ENCODE data around the gene CRABP1.

The CRABP1 gene

DNA sequence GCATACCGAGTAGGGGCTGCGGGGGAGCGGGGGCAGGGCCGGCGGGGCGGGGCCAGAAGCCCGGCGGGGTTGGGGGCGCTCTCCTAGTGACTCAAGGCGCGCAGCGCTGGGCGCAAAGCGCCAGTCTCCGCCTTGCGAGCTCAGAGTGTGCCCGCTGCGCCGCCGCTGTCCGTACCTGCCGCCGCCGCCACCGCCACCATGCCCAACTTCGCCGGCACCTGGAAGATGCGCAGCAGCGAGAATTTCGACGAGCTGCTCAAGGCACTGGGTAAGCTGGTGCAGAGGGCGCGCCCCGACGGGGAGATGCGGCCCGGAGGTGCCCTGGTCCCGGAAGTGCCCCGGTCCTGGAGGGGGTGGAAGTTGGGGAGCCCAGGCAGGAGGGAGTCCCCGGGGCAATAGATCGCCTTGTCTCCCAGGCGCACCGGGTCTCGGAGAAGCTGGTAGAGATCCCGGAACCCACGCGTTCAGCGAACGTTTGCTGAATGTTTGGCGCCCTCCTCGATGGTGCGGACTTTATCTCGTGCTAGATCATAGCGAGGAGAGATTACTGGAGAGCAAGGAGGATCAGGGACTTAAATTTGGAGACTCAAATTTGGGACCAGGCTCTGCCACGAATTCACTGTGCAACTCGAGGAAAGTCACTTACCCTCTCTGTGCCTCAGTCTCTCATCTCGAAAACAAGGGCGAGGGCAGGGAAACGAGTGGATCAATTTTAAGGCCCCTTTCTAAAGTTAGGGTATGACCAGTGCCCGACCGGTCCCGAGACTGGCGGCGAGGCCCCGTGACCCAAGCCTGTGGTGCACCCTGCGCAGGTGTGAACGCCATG, at the start of gene CRABP1:
Gene CRABP1, plus strand, starts transcription at position 123 of the 826 bp plus-strand sequence. Its CDS starts 76 bp downstream, at position 199.
- no peak for TF ChIP-seq ZNF274 (IDR thresholded peaks at IDR 0.05; ENCODE audit: low read depth, low read length)
- TF ChIP-seq YY1 (IDR thresholded peaks at IDR 0.05; ENCODE audit: insufficient read depth, insufficient read length) = no peak
- TF ChIP-seq SUZ12 (IDR thresholded peaks at IDR 0.05; ENCODE audit: extremely low read depth, insufficient read depth, insufficient read length) = no peak
- peaks cover 26% of the 10 kb centered on the region for H3K27me3 ChIP-seq (ENCODE audit: insufficient read depth, insufficient read length)
- H3K9ac ChIP-seq (ENCODE audit: insufficient read length, low read depth) = peak within 1 kb of the TSS; percentile 85
- no peak for DNase-seq (ENCODE audit: low read depth, low spot score)
- no peaks in the 10 kb centered on the region for H3K9me3 ChIP-seq (ENCODE audit: insufficient read depth, low read length)
- H3K4me1 ChIP-seq (ENCODE audit: insufficient read depth, insufficient read length) = peaks cover 15% of the 10 kb centered on the region
- peak within 1 kb of the TSS; percentile 81 for H3K4me3 ChIP-seq (ENCODE audit: insufficient read length, low read depth)
- H3K36me3 ChIP-seq (ENCODE audit: insufficient read depth, insufficient read length, low read length) = peaks cover 11% of the 10 kb centered on the region

- no peak overlapping the region for H3K9ac ChIP-seq (ENCODE audit: insufficient read length, low read depth)
- peaks cover 86% of the 10 kb centered on the region for H3K36me3 ChIP-seq (ENCODE audit: insufficient read depth, insufficient read length, low read length)
- H3K9me3 ChIP-seq (ENCODE audit: insufficient read depth, low read length) = no peaks in the 10 kb centered on the region
- H3K27me3 ChIP-seq (ENCODE audit: insufficient read depth, insufficient read length) = no peaks in the 10 kb centered on the region
- TF ChIP-seq YY1 (IDR thresholded peaks at IDR 0.05; ENCODE audit: insufficient read depth, insufficient read length) (no peak), ZNF274 (IDR thresholded peaks at IDR 0.05; ENCODE audit: low read depth, low read length) (no peak), SUZ12 (IDR thresholded peaks at IDR 0.05; ENCODE audit: extremely low read depth, insufficient read depth, insufficient read length) (no peak)
- DNase-seq (ENCODE audit: low read depth, low spot score) = no peak
- no peaks in the 10 kb centered on the region for H3K4me1 ChIP-seq (ENCODE audit: insufficient read depth, insufficient read length)
- no peak overlapping the region for H3K4me3 ChIP-seq (ENCODE audit: insufficient read length, low read depth)
Measured at GRCh38 chr15:78291052-78291451, 49.1 kb upstream of the CRABP1 start.

DNA sequence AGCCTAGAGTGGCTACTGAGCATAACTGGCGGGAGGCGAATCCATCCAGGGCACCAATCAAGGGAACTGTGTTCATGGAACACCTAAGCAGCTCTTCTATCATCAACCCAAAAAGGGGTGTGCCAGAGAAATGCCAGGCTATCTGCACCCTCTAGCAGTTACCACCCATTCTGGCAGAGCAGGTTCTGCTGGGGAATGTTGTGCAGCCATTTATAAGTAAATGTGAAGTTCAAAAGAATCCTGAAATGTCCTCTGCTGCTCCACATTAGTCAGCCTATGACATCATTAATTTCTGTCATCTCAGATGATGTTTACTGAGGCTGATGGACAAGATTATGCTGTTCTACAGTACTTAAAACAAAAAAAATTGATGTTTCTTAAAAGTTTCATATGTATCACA, 48.5 kb upstream of the CRABP1 start:
- H3K9ac ChIP-seq (ENCODE audit: insufficient read length, low read depth) = no peak overlapping the region
- no peaks in the 10 kb centered on the region for H3K27me3 ChIP-seq (ENCODE audit: insufficient read depth, insufficient read length)
- TF ChIP-seq ZNF274 (IDR thresholded peaks at IDR 0.05; ENCODE audit: low read depth, low read length) = no peak
- no peak for TF ChIP-seq YY1 (IDR thresholded peaks at IDR 0.05; ENCODE audit: insufficient read depth, insufficient read length)
- TF ChIP-seq SUZ12 (IDR thresholded peaks at IDR 0.05; ENCODE audit: extremely low read depth, insufficient read depth, insufficient read length) = no peak
- no peak for DNase-seq (ENCODE audit: low read depth, low spot score)
- no peaks in the 10 kb centered on the region for H3K9me3 ChIP-seq (ENCODE audit: insufficient read depth, low read length)
- H3K4me1 ChIP-seq (ENCODE audit: insufficient read depth, insufficient read length) = no peaks in the 10 kb centered on the region
- peaks cover 80% of the 10 kb centered on the region for H3K36me3 ChIP-seq (ENCODE audit: insufficient read depth, insufficient read length, low read length)
- H3K4me3 ChIP-seq (ENCODE audit: insufficient read length, low read depth) = no peak overlapping the region

- H3K27me3 ChIP-seq (ENCODE audit: insufficient read depth, insufficient read length) = no peaks in the 10 kb centered on the region
- DNase-seq (ENCODE audit: low read depth, low spot score) = no peak
- no peak overlapping the region for H3K4me3 ChIP-seq (ENCODE audit: insufficient read length, low read depth)
- H3K9me3 ChIP-seq (ENCODE audit: insufficient read depth, low read length) = no peaks in the 10 kb centered on the region
- H3K4me1 ChIP-seq (ENCODE audit: insufficient read depth, insufficient read length) = no peaks in the 10 kb centered on the region
- TF ChIP-seq SUZ12 (IDR thresholded peaks at IDR 0.05; ENCODE audit: extremely low read depth, insufficient read depth, insufficient read length) (no peak), YY1 (IDR thresholded peaks at IDR 0.05; ENCODE audit: insufficient read depth, insufficient read length) (no peak), ZNF274 (IDR thresholded peaks at IDR 0.05; ENCODE audit: low read depth, low read length) (no peak)
- H3K36me3 ChIP-seq (ENCODE audit: insufficient read depth, insufficient read length, low read length) = peaks cover 74% of the 10 kb centered on the region
- no peak overlapping the region for H3K9ac ChIP-seq (ENCODE audit: insufficient read length, low read depth)
Measured at GRCh38 chr15:78292219-78292618, 47.9 kb upstream of the CRABP1 start.

DNA sequence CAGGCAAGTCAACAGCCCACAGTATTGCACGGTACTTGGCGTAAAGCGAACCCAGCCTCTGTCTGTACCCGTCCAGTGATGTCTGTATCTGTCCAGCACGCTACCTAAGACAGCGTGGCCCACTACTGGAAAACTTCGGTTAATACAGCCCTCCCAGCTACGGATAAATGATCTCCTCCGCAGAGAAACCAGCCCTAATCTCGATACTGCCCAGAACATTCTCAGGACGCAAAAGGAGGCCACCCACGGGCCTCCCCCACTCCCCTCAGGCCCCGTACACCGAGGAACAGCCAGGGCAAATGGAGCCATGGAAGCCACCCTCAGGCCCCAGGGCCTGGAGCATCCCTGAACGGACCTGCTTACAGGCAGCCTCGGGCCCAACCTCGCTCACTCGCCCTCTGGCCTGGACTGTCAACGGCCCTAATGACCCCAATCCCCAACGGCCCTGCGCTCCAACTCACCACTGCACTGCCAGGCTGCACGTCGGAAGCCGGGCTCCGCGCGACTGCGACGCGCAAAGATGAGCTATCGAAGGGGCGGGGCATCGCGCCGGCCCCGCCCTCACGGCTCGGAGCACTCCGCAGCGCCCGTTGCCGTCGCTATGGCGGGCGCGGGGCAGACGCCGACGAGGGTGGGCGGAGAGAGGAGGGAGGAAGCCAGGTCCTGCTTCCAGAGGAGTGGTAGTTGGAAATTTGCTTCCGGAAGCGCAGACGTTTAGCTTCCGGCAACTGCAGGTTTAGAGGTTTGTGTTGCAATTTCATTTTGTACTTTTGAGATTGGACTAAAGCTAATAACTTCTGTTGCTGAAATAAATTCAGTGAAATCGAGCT, 40.8 kb upstream of the CRABP1 start, which contains the start of gene SKIC8:
Gene SKIC8, minus strand, starts transcription at position 509 of the 830 bp plus-strand sequence. CDS start 3,923 bp downstream, outside the sequence.
- peak; percentile 88 for DNase-seq (ENCODE audit: low read depth, low spot score)
- Histone ChIP-seq H3K9ac (ENCODE audit: insufficient read length, low read depth) (peak within 1 kb of the TSS; percentile 93), H3K4me1 (ENCODE audit: insufficient read depth, insufficient read length) (peaks cover 5% of the 10 kb centered on the region), H3K9me3 (ENCODE audit: insufficient read depth, low read length) (peaks cover 5% of the 10 kb centered on the region; the same call in 1 of the 2 replicates), H3K36me3 (ENCODE audit: insufficient read depth, insufficient read length, low read length) (peaks cover 14% of the 10 kb centered on the region), H3K27me3 (ENCODE audit: insufficient read depth, insufficient read length) (no peaks in the 10 kb centered on the region), H3K4me3 (ENCODE audit: insufficient read length, low read depth) (peak within 1 kb of the TSS; percentile 92)
- TF ChIP-seq SUZ12 (IDR thresholded peaks at IDR 0.05; ENCODE audit: extremely low read depth, insufficient read depth, insufficient read length) (no peak), YY1 (IDR thresholded peaks at IDR 0.05; ENCODE audit: insufficient read depth, insufficient read length) (peak; percentile 55)

DNA sequence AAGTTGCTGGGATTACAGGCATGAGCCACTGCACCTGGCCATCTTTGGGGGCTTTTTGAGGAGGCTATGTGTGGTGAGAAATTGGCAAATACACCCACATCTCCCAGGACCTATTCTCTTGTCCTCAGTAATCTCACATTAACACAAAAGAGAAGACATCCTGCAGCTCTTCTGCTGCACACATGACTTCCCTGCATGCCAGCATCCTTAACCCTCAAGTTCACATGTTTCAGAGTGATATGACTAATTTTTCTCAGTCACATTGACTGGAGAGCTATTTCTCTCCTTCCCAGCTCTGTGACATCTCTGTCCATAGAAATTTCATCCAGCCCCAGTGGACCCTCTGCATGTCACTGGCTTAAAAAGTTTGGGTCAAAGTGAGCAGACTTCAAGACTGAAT, 38.8 kb upstream of the CRABP1 start:
- DNase-seq (ENCODE audit: low read depth, low spot score) = no peak
- Histone ChIP-seq H3K9ac (ENCODE audit: insufficient read length, low read depth) (no peak overlapping the region), H3K4me3 (ENCODE audit: insufficient read length, low read depth) (no peak overlapping the region), H3K36me3 (ENCODE audit: insufficient read depth, insufficient read length, low read length) (no peaks in the 10 kb centered on the region), H3K27me3 (ENCODE audit: insufficient read depth, insufficient read length) (no peaks in the 10 kb centered on the region), H3K9me3 (ENCODE audit: insufficient read depth, low read length) (peaks cover 5% of the 10 kb centered on the region; the same call in 1 of the 2 replicates), H3K4me1 (ENCODE audit: insufficient read depth, insufficient read length) (peaks cover 8% of the 10 kb centered on the region)
- TF ChIP-seq YY1 (IDR thresholded peaks at IDR 0.05; ENCODE audit: insufficient read depth, insufficient read length) (no peak), ZNF274 (IDR thresholded peaks at IDR 0.05; ENCODE audit: low read depth, low read length) (no peak), SUZ12 (IDR thresholded peaks at IDR 0.05; ENCODE audit: extremely low read depth, insufficient read depth, insufficient read length) (no peak)

GRCh38 chr15:78301828-78302227, 38.3 kb upstream of the CRABP1 start:
- Histone ChIP-seq H3K9me3 (ENCODE audit: insufficient read depth, low read length) (peaks cover 5% of the 10 kb centered on the region; the same call in 1 of the 2 replicates), H3K27me3 (ENCODE audit: insufficient read depth, insufficient read length) (no peaks in the 10 kb centered on the region), H3K36me3 (ENCODE audit: insufficient read depth, insufficient read length, low read length) (no peaks in the 10 kb centered on the region), H3K4me3 (ENCODE audit: insufficient read length, low read depth) (no peak overlapping the region), H3K9ac (ENCODE audit: insufficient read length, low read depth) (no peak overlapping the region), H3K4me1 (ENCODE audit: insufficient read depth, insufficient read length) (peaks cover 12% of the 10 kb centered on the region)
- DNase-seq (ENCODE audit: low read depth, low spot score) = no peak
- no peak for TF ChIP-seq ZNF274 (IDR thresholded peaks at IDR 0.05; ENCODE audit: low read depth, low read length)
- no peak for TF ChIP-seq SUZ12 (IDR thresholded peaks at IDR 0.05; ENCODE audit: extremely low read depth, insufficient read depth, insufficient read length)
- TF ChIP-seq YY1 (IDR thresholded peaks at IDR 0.05; ENCODE audit: insufficient read depth, insufficient read length) = no peak
